K562 (cell line): ENCODE results near the gene MAP3K20. TPM values are rescaled to one million over a fixed set of nuclear protein-coding genes. Genes with fewer than 3 reads are reported as not detected.

ENCODE experiments used
- BRD4 ChIP-seq: fragments of 200-600 bp; sonication (generic); IDR thresholded peaks from 2 replicates; pipeline ENCODE4 v1.6.1; 2017; ENCODE audit warnings: inconsistent platforms
- CBFA2T3 ChIP-seq: fragments of 450-650 bp; IDR thresholded peaks from 2 replicates; pipeline ENCODE4 v1.6.1; 2017
- CEBPB ChIP-seq: fragments of 450-650 bp; IDR thresholded peaks from 2 replicates; pipeline ENCODE4 v1.6.1; 2016; ENCODE audit warnings: missing genetic modification characterization, missing compliant biosample characterization
- CEBPG ChIP-seq, 3 experiments: fragments of 200-800 bp in 1 of 3; sonication (Bioruptor generic) in 1 of 3; sonication (generic) in 1 of 3; formaldehyde crosslinking in 1 of 3; IDR thresholded peaks in 2 of 3; conservative IDR thresholded peaks in 1 of 3; 2 replicates each; pipeline versions ENCODE4 v1.6.1 to v1.8.0; 2016 to 2022; ENCODE audit warnings: missing compliant biosample characterization in 2 of 3, missing genetic modification characterization in 2 of 3, mild to moderate bottlenecking in 1 of 3, missing genetic modification reagents in 1 of 3
- CSDE1 ChIP-seq, 2 experiments: fragments of 450-650 bp; IDR thresholded peaks; 2 replicates each; pipeline ENCODE4 v1.6.1; 2016; ENCODE audit warnings: mild to moderate bottlenecking in 1 of 2
- DDX20 ChIP-seq: fragments of 450-650 bp; IDR thresholded peaks from 2 replicates; pipeline ENCODE4 v1.6.1; 2016; ENCODE audit warnings: missing genetic modification characterization, low read depth, mild to moderate bottlenecking, missing compliant biosample characterization, moderate library complexity
- DPF2 ChIP-seq: fragments of 450-650 bp; IDR thresholded peaks from 2 replicates; pipeline ENCODE4 v1.6.1; 2016
- EP400 ChIP-seq: fragments of 450-650 bp; IDR thresholded peaks from 2 replicates; pipeline ENCODE4 v1.6.1; 2017; ENCODE audit warnings: antibody characterized with exemption, mild to moderate bottlenecking, moderate library complexity
- FOXJ2 ChIP-seq: fragments of 200-800 bp; sonication (Bioruptor generic); IDR thresholded peaks from 2 replicates; pipeline ENCODE4 v1.6.1; 2016; ENCODE audit warnings: missing genetic modification characterization, missing compliant biosample characterization
- GTF2E2 ChIP-seq: fragments of 200-800 bp; sonication (Bioruptor generic); IDR thresholded peaks from 2 replicates; pipeline ENCODE4 v1.6.1; 2016; ENCODE audit warnings: missing genetic modification characterization, missing compliant biosample characterization
- KDM1A ChIP-seq, 2 experiments: fragments of 450-650 bp; IDR thresholded peaks; 2 replicates each; pipeline ENCODE4 v1.6.1; 2016; ENCODE audit warnings: mild to moderate bottlenecking in 2 of 2
- NCOR1 ChIP-seq: fragments of 450-650 bp; IDR thresholded peaks from 2 replicates; pipeline ENCODE4 v1.6.1; 2016; ENCODE audit warnings: mild to moderate bottlenecking, moderate library complexity
- RFX1 ChIP-seq: fragments of 450-650 bp; IDR thresholded peaks from 2 replicates; pipeline ENCODE4 v1.6.1; 2016; ENCODE audit warnings: mild to moderate bottlenecking, moderate library complexity
- SMARCA4 ChIP-seq: fragments of 450-650 bp; IDR thresholded peaks from 2 replicates; pipeline ENCODE4 v1.6.1; 2016
- SMARCC2 ChIP-seq: fragments of 450-650 bp; IDR thresholded peaks from 2 replicates; pipeline ENCODE4 v1.6.1; 2017; ENCODE audit warnings: antibody characterized with exemption, moderate library complexity, mild to moderate bottlenecking, low read depth
- SMARCE1 ChIP-seq: fragments of 450-650 bp; IDR thresholded peaks from 2 replicates; pipeline ENCODE4 v1.7.1; 2016; ENCODE audit warnings: mild to moderate bottlenecking
- YY1 ChIP-seq, 3 experiments: IDR thresholded peaks; 2 replicates each; pipeline ENCODE4 v1.6.1; 2011; ENCODE audit warnings: low read length in 2 of 3, mild to moderate bottlenecking in 2 of 3, moderate library complexity in 2 of 3, borderline replicate concordance in 1 of 3, control low read depth in 1 of 3, low read depth in 1 of 3; ENCODE audit not compliant: insufficient read depth in 3 of 3, insufficient replicate concordance in 2 of 3, control insufficient read depth in 1 of 3, insufficient read length in 1 of 3; ENCODE audit errors: extremely low read depth in 1 of 3
- ZNF316 ChIP-seq: fragments of 450-650 bp; IDR thresholded peaks from 2 replicates; pipeline ENCODE4 v1.6.1; 2016
- polyA plus RNA-seq, 8 experiments: library from polyadenylated mRNA; depleted of rRNA in 4 of 8; stranded (reverse) in 5 of 8; unstranded in 3 of 8; fragments of >200 nt; fragmentation: Nextera tagmentation in 2 of 8; fragmentation: Illumina TruSeq in 1 of 8; extraction: Ambion mirVana in 2 of 8; extraction: Trizol in 1 of 8; gene quantifications; 2 replicates each; pipeline versions ENCODE4 v1.2.1 to v1.2.3, GENCODE V29; 2011 to 2014; ENCODE audit warnings: inconsistent platforms in 1 of 8, missing spikeins in 1 of 8
- total RNA-seq, 7 experiments: library from RNA; depleted of rRNA in 6 of 7; stranded (reverse); fragments of >200 nt in 6 of 7; fragmentation: Illumina TruSeq in 2 of 7; extraction: Trizol in 2 of 7; gene quantifications; 2 replicates each; pipeline versions ENCODE4 v1.2.1 to v1.2.3, GENCODE V29; 2011 to 2021; ENCODE audit warnings: low replicate concordance in 1 of 7
- TF ChIP-seq, protein P1 (sequence below): IDR thresholded peaks from 2 replicates; pipeline ENCODE4 v1.6.1; 2012; ENCODE audit warnings: low read depth, low read length, improper control_type of control experiment, borderline replicate concordance
- TF ChIP-seq, protein P2 (sequence below): fragments of 450-650 bp; IDR thresholded peaks from 2 replicates; pipeline ENCODE4 v1.6.1; 2016
- TF ChIP-seq, protein P3 (sequence below): fragments of 200-800 bp; sonication (Bioruptor generic); IDR thresholded peaks from 2 replicates; pipeline ENCODE4 v1.6.1; 2016; ENCODE audit warnings: missing genetic modification characterization, missing compliant biosample characterization

The MAP3K20 gene
- total and polyA plus RNA-seq, 9 of the 15 experiments (the other 6 are each of a cell fraction or from before 2014, with no cell fraction given) = 9.8 to 34.2 (median 27.3) TPM

DNA sequence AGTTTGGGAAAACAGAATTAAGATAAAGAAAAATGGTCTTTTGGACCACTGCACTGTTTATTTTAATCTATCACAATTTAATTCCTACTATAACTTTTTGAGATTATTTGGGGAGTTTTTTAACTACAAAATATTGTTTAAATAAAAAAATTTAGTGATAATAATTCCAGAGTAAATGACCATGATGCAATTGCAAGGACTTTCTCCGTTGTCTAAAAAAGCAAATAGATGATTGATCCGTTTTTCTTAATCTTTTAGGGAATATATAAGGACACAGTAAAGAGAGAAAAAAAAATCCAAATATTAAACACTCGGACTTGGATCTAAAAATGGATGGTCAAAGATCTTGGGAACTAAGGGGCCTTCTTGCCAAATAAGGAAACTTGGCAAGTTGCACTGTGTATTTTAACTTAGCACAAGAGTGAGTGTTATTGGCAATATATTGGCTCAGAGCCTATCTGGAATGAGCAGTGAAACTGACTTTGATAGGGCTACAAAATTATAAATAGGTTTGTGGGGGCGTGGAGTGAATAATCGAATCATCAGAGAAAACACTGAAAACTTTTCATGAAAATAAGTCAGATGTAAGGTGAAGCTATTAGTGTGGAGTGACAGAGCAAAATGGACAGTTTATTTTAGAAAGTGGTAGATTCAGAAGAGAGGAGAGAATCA is 2.0 kb downstream of the MAP3K20 start (continued):
- TF ChIP-seq, protein P1, sequence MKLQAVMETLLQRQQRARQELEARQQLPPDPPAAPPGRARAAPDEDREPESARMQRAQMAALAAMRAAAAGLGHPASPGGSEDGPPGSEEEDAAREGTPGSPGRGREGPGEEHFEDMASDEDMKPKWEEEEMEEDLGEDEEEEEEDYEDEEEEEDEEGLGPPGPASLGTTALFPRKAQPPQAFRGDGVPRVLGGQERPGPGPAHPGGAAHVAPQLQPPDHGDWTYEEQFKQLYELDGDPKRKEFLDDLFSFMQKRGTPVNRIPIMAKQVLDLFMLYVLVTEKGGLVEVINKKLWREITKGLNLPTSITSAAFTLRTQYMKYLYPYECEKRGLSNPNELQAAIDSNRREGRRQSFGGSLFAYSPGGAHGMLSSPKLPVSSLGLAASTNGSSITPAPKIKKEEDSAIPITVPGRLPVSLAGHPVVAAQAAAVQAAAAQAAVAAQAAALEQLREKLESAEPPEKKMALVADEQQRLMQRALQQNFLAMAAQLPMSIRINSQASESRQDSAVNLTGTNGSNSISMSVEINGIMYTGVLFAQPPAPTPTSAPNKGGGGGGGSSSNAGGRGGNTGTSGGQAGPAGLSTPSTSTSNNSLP = peak; percentile 56; the same call in 1 of the 2 replicates
- TF ChIP-seq CSDE1 (IDR thresholded peaks at IDR 0.05) = no peak
- 0 out of 2 replicates have a peak, but pooled peaks have one; percentile 35 for TF ChIP-seq CEBPB (tag)
- 0 out of 2 replicates have a peak, but pooled peaks have one; percentile 15 for TF ChIP-seq DDX20
- TF ChIP-seq YY1 (IDR thresholded peaks at IDR 0.05; ENCODE audit: borderline replicate concordance in 1 of 3, control insufficient read depth in 1 of 3, extremely low read depth in 1 of 3, insufficient read depth in 3 of 3, insufficient read length in 1 of 3, insufficient replicate concordance in 2 of 3, low read depth in 1 of 3, low read length in 2 of 3) = no peak
- TF ChIP-seq FOXJ2 (tag) = 0 out of 2 replicates have a peak, but pooled peaks have one; percentile 18
- peak; percentile 70 for TF ChIP-seq DPF2
- TF ChIP-seq RFX1 = no peak
- peak; percentile 54 for TF ChIP-seq CBFA2T3
- TF ChIP-seq SMARCC2 = 0 out of 2 replicates have a peak, but pooled peaks have one; percentile 30
- 0 out of 2 replicates have a peak, but pooled peaks have one; percentile 9 for TF ChIP-seq ZNF316
- TF ChIP-seq EP400 = peak; percentile 41; the same call in 1 of the 2 replicates
- peak; percentile 65 for TF ChIP-seq SMARCA4
- no peak for TF ChIP-seq CEBPG (CRISPR knock-in tag; IDR thresholded peaks at IDR 0.05)
- TF ChIP-seq CEBPG (tag; conservative IDR thresholded peaks at IDR 0.05 in 1 of 2, IDR thresholded peaks at IDR 0.05 in 1 of 2) = peak; percentile 15 to 76; a peak in 2 of 4 replicates
- no peak for TF ChIP-seq KDM1A (IDR thresholded peaks at IDR 0.05)
- TF ChIP-seq SMARCE1 = peak; percentile 64; the same call in 1 of the 2 replicates
- TF ChIP-seq, protein P2, sequence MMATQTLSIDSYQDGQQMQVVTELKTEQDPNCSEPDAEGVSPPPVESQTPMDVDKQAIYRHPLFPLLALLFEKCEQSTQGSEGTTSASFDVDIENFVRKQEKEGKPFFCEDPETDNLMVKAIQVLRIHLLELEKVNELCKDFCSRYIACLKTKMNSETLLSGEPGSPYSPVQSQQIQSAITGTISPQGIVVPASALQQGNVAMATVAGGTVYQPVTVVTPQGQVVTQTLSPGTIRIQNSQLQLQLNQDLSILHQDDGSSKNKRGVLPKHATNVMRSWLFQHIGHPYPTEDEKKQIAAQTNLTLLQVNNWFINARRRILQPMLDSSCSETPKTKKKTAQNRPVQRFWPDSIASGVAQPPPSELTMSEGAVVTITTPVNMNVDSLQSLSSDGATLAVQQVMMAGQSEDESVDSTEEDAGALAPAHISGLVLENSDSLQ = peak; percentile 47; the same call in 1 of the 2 replicates
- TF ChIP-seq, protein P3, sequence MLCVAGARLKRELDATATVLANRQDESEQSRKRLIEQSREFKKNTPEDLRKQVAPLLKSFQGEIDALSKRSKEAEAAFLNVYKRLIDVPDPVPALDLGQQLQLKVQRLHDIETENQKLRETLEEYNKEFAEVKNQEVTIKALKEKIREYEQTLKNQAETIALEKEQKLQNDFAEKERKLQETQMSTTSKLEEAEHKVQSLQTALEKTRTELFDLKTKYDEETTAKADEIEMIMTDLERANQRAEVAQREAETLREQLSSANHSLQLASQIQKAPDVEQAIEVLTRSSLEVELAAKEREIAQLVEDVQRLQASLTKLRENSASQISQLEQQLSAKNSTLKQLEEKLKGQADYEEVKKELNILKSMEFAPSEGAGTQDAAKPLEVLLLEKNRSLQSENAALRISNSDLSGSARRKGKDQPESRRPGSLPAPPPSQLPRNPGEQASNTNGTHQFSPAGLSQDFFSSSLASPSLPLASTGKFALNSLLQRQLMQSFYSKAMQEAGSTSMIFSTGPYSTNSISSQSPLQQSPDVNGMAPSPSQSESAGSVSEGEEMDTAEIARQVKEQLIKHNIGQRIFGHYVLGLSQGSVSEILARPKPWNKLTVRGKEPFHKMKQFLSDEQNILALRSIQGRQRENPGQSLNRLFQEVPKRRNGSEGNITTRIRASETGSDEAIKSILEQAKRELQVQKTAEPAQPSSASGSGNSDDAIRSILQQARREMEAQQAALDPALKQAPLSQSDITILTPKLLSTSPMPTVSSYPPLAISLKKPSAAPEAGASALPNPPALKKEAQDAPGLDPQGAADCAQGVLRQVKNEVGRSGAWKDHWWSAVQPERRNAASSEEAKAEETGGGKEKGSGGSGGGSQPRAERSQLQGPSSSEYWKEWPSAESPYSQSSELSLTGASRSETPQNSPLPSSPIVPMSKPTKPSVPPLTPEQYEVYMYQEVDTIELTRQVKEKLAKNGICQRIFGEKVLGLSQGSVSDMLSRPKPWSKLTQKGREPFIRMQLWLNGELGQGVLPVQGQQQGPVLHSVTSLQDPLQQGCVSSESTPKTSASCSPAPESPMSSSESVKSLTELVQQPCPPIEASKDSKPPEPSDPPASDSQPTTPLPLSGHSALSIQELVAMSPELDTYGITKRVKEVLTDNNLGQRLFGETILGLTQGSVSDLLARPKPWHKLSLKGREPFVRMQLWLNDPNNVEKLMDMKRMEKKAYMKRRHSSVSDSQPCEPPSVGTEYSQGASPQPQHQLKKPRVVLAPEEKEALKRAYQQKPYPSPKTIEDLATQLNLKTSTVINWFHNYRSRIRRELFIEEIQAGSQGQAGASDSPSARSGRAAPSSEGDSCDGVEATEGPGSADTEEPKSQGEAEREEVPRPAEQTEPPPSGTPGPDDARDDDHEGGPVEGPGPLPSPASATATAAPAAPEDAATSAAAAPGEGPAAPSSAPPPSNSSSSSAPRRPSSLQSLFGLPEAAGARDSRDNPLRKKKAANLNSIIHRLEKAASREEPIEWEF = peak; percentile 97; the same call in 1 of the 2 replicates
- TF ChIP-seq BRD4 = no peak
- TF ChIP-seq GTF2E2 (tag) = 0 out of 2 replicates have a peak, but pooled peaks have one; percentile 17
- TF ChIP-seq NCOR1 = peak; percentile 40; the same call in 1 of the 2 replicates
